Activated naive CD8-positive, alpha-beta T cell (primary cell): ENCODE results near the gene SARDH.
"Not testable (repeated sequence)": the region's sequence is repeated elsewhere in the genome, so short reads cannot be mapped to it uniquely, and the experiment has no call there.

Source experiments
- H3K27ac Mint-ChIP-seq: one replicate; pipeline ENCODE4 v1.8.0; 2021; ENCODE audit warnings: mixed read lengths
- H3K27me3 Mint-ChIP-seq: one replicate; pipeline ENCODE4 v1.8.0; 2021; ENCODE audit warnings: mixed read lengths
- H3K36me3 Mint-ChIP-seq: one replicate; pipeline ENCODE4 v1.8.0; 2021; ENCODE audit warnings: mixed read lengths
- H3K4me1 Mint-ChIP-seq: one replicate; pipeline ENCODE4 v1.8.0; 2021; ENCODE audit warnings: low read depth, mixed read lengths
- H3K4me3 Mint-ChIP-seq: one replicate; pipeline ENCODE4 v1.8.0; 2021; ENCODE audit warnings: mild to moderate bottlenecking, mixed read lengths
- H3K9me3 Mint-ChIP-seq: one replicate; pipeline ENCODE4 v1.8.0; 2021; ENCODE audit warnings: low read depth, mixed read lengths

The SARDH gene

DNA sequence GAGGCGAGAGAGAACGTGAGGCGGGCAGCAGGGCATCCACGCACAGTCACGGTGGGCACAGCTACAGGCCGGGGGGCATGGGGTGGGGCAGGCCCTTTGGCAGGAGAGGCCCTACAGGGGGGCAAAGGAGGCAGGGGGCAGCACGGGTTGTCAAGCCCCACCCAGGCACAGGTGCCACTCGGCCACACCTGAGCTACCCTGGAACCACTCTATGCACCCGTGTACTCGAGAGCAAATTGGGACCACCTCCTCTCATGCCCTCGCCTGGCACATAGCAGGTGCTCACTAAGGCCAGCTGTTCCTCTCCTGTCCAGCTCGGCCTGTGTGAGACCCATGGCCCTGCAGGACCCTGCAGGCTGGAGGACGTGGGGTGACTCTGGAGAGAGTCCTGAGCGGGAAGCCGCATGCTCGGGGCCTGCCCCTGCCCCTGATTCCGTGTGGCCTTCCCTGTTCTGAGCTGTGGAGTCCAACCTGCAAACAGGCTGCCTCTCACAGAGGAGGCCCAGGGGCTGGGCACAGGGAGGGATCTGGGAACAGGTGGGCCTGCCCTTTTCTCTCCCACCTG lies 31.4 kb upstream of the SARDH start:
- peaks cover 17% of the 10 kb centered on the region for H3K36me3 Mint-ChIP-seq
- H3K27me3 Mint-ChIP-seq = no peaks in the 10 kb centered on the region
- H3K9me3 Mint-ChIP-seq = peaks cover 2% of the 10 kb centered on the region
- no peaks in the 10 kb centered on the region for H3K4me1 Mint-ChIP-seq
- no peak overlapping the region for H3K4me3 Mint-ChIP-seq
- no peak overlapping the region for H3K27ac Mint-ChIP-seq

DNA sequence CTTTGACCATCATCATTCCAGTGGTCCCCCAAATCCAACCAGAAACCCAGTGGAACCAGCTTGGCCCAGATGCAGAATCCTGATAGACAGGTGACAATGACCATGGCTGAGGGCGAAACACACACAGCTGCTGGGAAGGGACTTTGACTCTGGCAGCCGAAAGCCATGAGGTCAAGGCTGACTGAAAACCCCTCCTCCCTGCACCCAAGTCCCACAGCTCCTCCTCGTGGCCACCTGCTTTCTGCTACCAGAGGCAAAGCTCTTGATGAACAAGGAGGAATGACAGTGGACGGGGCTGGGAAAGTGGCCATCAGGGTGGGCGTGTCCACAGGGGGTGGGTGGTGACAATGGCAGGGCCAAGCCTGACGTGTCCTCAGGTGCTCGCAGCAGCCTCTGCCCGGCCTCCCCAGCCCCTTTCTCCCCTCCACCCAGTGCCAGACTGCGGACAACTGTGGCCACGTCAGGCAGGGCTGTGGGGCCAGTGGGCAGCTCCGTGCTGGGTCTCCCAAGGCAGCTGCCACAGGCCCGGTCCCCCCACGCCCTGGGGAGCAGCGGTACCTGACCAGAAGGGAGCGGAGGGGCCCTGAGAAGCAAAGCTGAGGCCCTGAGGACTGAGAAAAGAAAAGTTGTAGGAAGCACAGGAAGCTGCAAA lies 30.8 kb upstream of the SARDH start:
- Mint-ChIP-seq H3K4me1 (no peaks in the 10 kb centered on the region), H3K9me3 (peaks cover 6% of the 10 kb centered on the region), H3K27ac (no peak overlapping the region), H3K27me3 (no peaks in the 10 kb centered on the region), H3K36me3 (peaks cover 17% of the 10 kb centered on the region), H3K4me3 (no peak overlapping the region)

DNA sequence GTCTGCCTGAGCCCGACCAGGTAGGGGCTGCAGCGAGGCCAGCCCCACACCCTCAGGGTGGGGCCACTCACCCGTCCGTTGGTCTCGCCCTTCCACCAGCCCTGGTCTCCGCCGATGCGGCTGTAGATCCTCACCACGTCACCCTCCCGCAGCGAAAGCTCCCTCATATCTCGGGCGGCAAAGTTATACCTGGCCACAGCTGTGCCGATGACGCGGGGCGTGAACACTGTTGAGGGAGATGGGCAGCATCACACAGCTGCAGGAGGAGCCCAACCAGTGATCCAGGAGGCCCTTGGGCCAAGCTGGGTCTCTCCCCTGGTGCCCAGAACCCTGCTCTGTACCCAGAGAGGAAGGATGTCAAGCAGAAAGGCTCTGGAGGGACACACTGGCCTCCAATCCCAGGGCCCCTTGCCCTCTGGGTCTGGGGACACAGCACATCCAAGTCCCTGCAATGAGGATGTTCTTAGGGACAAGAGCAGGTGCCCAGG lies 30.3 kb upstream of the SARDH start:
- no peaks in the 10 kb centered on the region for H3K27me3 Mint-ChIP-seq
- H3K4me3 Mint-ChIP-seq = no peak overlapping the region
- peaks cover 6% of the 10 kb centered on the region for H3K9me3 Mint-ChIP-seq
- no peaks in the 10 kb centered on the region for H3K4me1 Mint-ChIP-seq
- H3K36me3 Mint-ChIP-seq = peaks cover 17% of the 10 kb centered on the region
- no peak overlapping the region for H3K27ac Mint-ChIP-seq

DNA sequence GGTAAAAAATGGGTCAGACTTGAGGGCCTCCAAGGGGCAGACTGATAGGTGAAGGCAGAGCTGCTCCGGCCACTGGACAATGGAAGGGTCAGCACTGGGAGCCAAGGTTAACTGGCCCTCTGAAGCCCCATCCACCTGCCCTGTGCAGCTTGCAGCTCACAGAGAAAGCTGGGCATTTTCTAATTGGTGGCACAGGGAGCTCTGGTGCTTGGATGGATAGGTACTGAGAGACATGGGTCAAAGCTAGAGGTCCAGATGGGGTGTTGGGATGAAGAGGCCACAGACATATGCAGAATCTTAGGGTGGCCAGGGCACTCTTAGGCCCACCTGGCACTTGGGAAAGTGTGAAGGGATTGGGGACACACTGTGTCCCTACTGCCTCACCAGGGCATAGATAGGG lies 29.5 kb upstream of the SARDH start:
- Mint-ChIP-seq H3K27ac (no peak overlapping the region), H3K4me1 (no peaks in the 10 kb centered on the region), H3K4me3 (no peak overlapping the region), H3K36me3 (peaks cover 17% of the 10 kb centered on the region), H3K27me3 (no peaks in the 10 kb centered on the region), H3K9me3 (peaks cover 6% of the 10 kb centered on the region)

DNA sequence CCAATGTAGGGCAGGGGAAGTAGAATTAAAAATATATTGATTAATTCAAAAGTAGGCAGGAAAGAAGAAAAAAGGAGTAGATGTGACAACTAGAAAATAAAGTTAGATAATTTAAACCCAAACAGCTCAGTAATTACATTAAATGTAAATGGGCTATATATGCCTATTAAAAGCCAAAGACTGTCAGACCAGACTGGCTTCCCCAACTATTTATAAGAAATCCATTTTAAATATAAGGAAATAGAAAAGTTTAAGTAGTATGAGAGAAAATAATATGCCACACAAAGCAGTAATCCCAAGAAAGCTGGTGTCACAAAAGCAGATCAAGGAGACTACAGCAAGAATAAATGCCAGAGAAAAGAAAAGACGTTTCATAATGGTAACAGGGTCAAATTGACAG lies 28.9 kb upstream of the SARDH start:
- Mint-ChIP-seq H3K27me3 (no peaks in the 10 kb centered on the region), H3K9me3 (peaks cover 6% of the 10 kb centered on the region), H3K4me3 (no peak overlapping the region), H3K36me3 (peaks cover 17% of the 10 kb centered on the region), H3K27ac (no peak overlapping the region), H3K4me1 (no peaks in the 10 kb centered on the region)

DNA sequence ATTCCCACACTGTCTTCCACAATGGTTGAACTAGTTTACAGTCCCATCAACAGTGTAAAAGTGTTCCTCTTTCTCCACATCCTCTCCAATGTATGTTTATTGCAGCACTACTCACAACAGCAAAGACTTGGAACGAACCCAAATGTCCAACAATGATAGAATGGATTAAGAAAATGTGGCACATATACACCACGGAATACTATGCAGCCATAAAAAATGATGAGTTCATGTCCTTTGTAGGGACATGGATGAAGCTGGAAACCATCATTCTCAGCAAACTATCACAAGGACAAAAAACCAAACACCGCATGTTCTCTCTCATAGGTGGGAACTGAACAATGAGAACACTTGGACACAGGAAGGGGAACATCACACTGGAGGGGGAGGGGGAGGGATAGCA lies 28.1 kb upstream of the SARDH start:
- H3K36me3 Mint-ChIP-seq = peaks cover 17% of the 10 kb centered on the region
- not testable (repeated sequence) for H3K4me3 Mint-ChIP-seq, H3K9me3 Mint-ChIP-seq, H3K27ac Mint-ChIP-seq, H3K27me3 Mint-ChIP-seq, H3K4me1 Mint-ChIP-seq

DNA sequence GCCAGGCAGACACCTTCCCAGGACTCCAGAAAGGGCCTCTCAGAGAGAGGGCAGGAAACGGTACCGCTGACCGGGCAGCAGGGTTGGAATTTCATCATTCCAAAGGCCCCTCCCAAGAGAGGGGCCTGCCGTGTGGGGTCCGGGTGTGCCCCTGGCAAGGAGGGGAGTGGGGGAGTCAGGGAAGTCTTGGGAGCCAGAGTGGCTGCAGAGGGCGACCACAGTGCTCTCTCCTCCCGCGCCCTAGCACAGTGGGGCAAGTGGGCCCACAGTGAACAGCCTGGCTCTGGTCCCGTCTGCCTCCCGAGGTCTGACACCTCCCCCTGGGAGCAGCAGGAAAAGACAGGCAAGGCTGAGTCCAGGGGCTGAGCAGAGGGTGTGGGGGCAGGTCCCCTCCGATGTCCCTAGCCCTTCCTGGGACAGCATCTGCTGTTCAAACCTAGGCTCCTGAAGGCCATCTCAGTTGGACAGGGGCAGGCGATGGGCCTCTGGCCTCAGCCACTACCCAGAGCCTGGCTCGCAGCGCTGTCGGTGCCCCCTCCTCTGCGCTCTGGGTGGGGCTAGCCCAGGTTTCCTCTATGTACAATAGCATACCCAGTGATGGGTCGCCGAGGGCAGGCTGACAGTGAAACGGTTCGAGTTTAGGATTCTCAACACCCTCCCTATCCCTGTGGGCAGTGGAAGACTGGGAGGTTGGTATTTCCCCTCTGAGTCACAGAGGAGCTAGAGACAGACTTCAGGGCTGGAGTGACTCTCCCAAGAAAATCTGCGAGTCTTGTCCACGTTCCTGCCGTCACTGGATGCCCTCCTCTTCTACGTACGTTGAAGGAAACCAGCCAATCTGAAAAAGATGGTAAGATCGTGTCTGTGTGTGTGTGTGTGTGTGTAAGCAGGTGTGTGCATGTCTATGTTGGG lies 25.4 kb upstream of the SARDH start:
- H3K27ac Mint-ChIP-seq = no peak overlapping the region
- no peak overlapping the region for H3K4me3 Mint-ChIP-seq
- no peaks in the 10 kb centered on the region for H3K27me3 Mint-ChIP-seq
- peaks cover 17% of the 10 kb centered on the region for H3K36me3 Mint-ChIP-seq
- peaks cover 6% of the 10 kb centered on the region for H3K9me3 Mint-ChIP-seq
- H3K4me1 Mint-ChIP-seq = no peaks in the 10 kb centered on the region

DNA sequence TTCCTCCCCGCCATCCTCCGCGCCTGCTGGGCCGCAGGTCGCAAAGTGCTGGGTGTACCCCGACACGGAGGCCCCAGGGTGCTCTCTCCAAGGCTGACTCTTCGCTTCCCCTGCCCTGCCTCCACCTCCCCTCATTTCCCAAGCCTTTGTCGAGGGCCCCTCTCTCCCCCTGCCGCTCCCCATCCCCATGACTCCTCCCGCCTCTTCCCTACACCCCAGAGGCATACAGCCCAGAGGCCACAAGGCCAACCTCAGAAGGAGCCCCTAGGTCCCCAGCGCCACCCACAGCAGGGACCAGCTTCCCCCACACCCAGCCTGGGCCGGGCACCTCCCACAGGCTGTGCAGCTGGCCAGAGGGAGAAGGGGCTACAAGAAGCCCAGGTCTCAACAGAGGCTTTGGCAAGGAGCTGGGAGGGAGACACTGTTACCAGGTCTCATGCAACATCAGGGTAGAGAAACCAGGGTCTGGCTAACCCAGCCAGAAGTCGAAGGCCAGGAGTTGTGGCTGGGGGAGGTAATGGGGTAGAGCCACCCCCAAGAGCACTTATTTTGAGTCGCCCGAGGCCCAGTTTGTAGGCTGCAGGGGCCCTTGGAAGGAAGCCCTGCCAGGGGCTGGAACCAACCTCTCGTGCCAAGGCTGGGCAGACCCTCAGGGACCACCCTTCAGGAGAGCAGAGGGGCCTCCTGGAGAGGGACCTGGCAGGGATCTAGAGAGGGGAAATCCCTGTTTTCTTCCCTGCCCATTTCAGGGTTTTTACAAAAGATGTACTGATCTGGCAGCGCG lies 24.5 kb upstream of the SARDH start:
- Mint-ChIP-seq H3K9me3 (peaks cover 6% of the 10 kb centered on the region), H3K36me3 (peaks cover 14% of the 10 kb centered on the region), H3K4me1 (no peaks in the 10 kb centered on the region), H3K27ac (no peak overlapping the region), H3K4me3 (no peak overlapping the region), H3K27me3 (no peaks in the 10 kb centered on the region)

DNA sequence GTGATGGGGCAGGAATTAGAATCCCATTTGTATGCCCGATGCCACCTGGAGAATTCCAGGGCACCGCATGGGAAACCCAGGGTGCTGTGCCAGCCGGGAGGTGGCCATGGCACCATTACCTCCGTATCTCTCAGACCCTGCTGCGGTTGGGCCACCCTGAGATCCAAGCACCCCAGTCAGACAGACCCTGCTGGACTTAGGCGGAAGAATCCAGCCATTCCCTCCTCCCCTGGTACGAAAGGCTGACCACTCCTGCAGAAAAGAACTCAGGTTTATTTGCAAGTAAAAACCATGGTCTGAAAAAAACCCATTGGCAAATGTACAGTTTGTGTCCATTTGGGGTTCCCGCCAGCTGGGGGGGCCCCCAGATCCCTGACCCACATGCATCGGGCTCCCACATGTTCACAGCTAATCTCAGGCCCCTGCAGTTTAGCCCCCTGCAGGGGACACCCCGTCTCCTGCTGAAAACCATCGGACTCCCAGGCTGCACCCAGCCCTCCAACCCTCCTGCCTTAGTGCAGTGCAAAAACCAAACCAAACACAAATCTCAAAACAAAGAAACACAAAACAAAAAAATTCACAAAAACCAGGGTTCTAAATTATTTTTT lies 23.6 kb upstream of the SARDH start:
- Mint-ChIP-seq H3K36me3 (peaks cover 12% of the 10 kb centered on the region), H3K4me1 (no peaks in the 10 kb centered on the region), H3K27me3 (no peaks in the 10 kb centered on the region), H3K4me3 (no peak overlapping the region), H3K27ac (no peak overlapping the region), H3K9me3 (peaks cover 6% of the 10 kb centered on the region)

DNA sequence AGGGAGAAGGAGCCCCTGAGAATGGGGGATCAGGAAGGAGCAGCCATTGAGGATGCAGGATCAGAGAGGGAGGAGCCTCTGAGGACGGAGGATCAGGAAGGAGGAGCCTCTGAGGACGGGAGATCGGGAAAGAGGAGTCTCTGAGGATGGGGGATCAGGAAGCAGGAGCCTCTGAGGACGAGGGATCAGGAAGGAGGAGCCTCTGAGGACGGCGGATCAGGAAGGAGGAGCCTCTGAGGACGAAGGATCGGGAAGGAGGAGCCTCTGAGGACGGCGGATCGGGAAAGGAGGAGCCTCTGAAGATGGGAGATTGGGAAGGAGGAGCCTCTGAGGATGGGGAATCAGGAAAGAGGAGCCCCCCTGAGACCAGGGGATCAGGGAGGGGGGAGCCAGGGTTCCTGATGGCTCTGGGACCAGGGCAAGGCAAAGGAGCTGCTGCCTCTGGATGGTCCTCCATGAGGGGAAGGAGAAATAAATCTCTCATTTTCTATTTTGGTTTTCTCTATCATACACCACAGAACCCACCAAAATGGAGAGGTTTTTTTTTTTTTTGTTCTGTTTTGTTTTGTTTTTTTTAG lies 22.6 kb upstream of the SARDH start:
- Mint-ChIP-seq H3K27ac (no peak overlapping the region), H3K27me3 (no peaks in the 10 kb centered on the region), H3K4me1 (no peaks in the 10 kb centered on the region), H3K9me3 (peaks cover 6% of the 10 kb centered on the region), H3K36me3 (peaks cover 6% of the 10 kb centered on the region), H3K4me3 (no peak overlapping the region)

DNA sequence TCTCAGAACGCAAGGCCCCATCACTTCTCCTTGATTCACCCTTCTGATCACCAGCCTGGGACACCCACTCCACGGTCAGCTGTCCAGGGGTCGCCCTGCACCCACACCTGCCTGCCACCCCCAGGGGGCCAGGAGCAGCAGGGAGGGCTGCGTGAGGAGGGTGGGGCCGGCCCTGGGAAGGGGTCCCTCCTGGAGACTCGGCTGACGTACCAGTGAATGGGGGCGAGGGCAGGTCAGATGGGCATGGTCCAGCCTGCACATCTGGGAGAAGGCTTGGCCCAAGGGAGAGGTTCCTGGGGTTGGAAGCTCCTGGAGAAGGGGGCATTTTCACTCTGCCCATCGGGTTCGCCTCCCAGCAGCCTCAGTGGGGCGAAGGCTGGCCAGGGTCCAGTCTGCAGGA lies 21.8 kb upstream of the SARDH start:
- peaks cover 2% of the 10 kb centered on the region for H3K36me3 Mint-ChIP-seq
- H3K4me1 Mint-ChIP-seq = no peaks in the 10 kb centered on the region
- no peak overlapping the region for H3K27ac Mint-ChIP-seq
- peaks cover 2% of the 10 kb centered on the region for H3K27me3 Mint-ChIP-seq
- no peak overlapping the region for H3K4me3 Mint-ChIP-seq
- peaks cover 6% of the 10 kb centered on the region for H3K9me3 Mint-ChIP-seq

DNA sequence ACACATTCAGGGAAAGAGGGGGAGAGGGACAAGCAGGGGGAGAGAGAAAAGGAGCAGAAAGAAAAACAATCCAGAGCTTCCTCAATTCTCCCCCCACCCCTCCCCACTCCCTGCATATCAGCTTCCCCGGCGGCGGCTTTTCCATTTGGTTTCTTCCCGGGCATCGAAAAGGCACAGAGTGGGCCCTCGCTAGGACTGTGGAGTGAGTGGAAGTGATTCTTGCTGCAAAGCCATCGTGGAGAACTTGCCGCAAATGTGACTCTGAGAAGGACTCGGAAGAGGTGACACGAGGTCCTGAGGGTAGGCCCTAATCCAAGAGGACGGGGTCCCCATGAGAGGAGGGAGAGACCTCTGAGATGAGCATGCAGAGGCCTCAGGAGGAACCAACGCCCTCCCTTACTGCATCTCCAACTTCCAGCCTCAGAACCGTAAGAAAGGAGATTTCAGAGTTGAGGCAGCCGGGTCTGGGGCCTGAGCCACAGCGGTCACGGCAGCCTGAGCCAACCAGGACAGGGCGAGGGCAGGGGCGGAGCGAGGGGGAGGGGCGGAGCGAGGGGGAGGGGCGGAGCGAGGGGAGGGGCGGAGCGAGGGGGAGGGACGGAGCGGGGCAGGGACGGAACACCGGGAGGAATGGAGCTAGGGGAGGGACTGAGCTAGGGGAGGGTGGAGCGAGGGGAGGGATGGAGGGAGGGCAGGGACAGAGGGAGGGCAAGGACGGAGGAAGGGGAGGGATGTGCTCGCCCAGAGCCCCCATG lies 21.2 kb upstream of the SARDH start:
- Mint-ChIP-seq H3K36me3 (no peaks in the 10 kb centered on the region), H3K9me3 (peaks cover 1% of the 10 kb centered on the region), H3K27ac (no peak overlapping the region), H3K4me1 (no peaks in the 10 kb centered on the region), H3K4me3 (no peak overlapping the region), H3K27me3 (peaks cover 2% of the 10 kb centered on the region)

DNA sequence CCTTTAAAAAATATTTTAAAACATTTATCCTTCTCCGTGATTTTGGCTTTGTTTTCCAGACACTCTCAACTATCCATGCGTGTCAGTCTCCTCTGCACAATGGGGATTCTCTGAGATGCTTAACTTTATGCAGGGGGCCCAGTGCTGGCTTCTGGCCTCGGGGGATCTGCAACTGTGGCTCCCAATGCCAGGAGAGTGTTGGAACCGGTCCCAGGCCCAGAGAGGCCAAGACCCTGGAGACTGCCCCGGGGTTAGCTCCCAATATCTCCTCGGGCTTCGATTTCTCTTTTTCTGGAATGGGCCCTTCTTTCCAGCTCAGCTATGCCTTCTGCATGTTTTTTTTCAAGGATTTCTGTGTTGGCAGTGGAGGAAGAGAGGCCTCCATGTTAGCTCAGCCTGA lies 20.1 kb upstream of the SARDH start:
- no peak overlapping the region for H3K4me3 Mint-ChIP-seq
- H3K9me3 Mint-ChIP-seq = no peaks in the 10 kb centered on the region
- H3K4me1 Mint-ChIP-seq = no peaks in the 10 kb centered on the region
- no peak overlapping the region for H3K27ac Mint-ChIP-seq
- peaks cover 5% of the 10 kb centered on the region for H3K27me3 Mint-ChIP-seq
- H3K36me3 Mint-ChIP-seq = no peaks in the 10 kb centered on the region
